Suprapubic skin (tissue), 3 donors: ENCODE data around the gene CHIA.

ENCODE experiments used
- CTCF ChIP-seq, 2 donors: fragments of 200-600 bp in 1 of 2; fragments of 450-650 bp in 1 of 2; sonication (generic) in 1 of 2; IDR thresholded peaks; one replicate each; pipeline ENCODE4 v1.5.1; 2016 to 2019; ENCODE audit warnings: antibody characterized with exemption in 2 of 2, mild to moderate bottlenecking in 1 of 2, moderate library complexity in 1 of 2
- POLR2A ChIP-seq, 2 donors: fragments of 450-650 bp; IDR thresholded peaks; one replicate each; pipeline ENCODE4 v1.6.1; 2017; ENCODE audit warnings: antibody characterized with exemption in 2 of 2, mild to moderate bottlenecking in 2 of 2, moderate library complexity in 2 of 2

- TF ChIP-seq CTCF (IDR thresholded peaks at IDR 0.05) = no peak
- TF ChIP-seq POLR2A (IDR thresholded peaks at IDR 0.05) = no peak
Observed at GRCh38 chr1:111270771-111271463, 19.7 kb upstream of the CHIA start.
